ENCODE measurements around the gene MDM1.

MDM1 gene

DNA sequence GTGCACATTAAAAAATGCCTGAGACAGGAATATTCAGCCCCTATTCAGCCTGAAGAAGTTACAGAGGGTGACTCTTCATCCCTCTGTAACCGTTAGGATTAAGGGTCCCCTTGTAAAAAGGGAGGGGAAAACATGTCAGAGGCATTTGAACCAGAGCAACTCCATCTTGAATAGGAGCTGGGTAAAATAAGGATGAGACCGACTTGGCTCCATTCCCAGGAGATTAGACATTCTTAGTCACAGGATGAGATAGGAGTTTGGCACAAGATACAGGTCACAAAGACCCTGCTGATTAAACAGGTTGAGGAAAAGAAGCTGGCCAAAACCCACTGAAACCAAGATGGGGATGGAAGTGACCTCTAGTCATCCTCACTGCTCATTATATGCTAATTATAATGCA is 19.9 kb upstream of the MDM1 start:
- H3K27ac ChIP-seq = no peak overlapping the region
- no peak for TF ChIP-seq CTCF (conservative IDR thresholded peaks at IDR 0.05)

GRCh38 chr12:68350753-68351152 is 18.6 kb upstream of the MDM1 start:
- no peak overlapping the region for H3K27ac ChIP-seq

GRCh38 chr12:68349921-68350606 is 17.9 kb upstream of the MDM1 start:
- TF ChIP-seq CTCF (conservative IDR thresholded peaks at IDR 0.05) = no peak
- H3K27ac ChIP-seq = no peak overlapping the region

More at GRCh38 chr12:68350753-68351152, 18.6 kb upstream of the MDM1 start:
- no peak for TF ChIP-seq CTCF (conservative IDR thresholded peaks at IDR 0.05)

DNA sequence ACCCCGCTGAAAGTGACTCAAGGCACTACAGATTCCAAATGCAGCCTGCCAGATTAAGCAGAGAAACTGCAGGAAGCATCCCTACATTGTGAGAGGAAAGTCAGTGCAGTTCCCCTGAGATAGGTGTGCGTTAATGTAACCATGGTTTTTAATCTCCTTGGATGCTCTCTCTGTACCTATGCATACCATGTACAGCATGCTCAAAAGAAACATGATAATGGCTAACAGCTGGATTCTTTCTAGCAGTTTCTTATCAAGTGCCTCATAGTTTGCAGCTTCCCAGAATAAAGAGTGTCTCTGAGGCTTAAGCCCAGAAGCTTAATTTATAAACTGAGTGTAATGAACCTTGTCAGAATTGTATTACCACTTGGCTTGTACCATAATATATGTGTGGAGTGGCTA is 17.1 kb upstream of the MDM1 start:
- no peak overlapping the region for H3K27ac ChIP-seq
- no peak for TF ChIP-seq CTCF (conservative IDR thresholded peaks at IDR 0.05)

- no peak overlapping the region for H3K27ac ChIP-seq
- TF ChIP-seq CTCF (conservative IDR thresholded peaks at IDR 0.05) = no peak
Measured at GRCh38 chr12:68348419-68348818, 16.3 kb upstream of the MDM1 start.

GRCh38 chr12:68345763-68346162 is 13.6 kb upstream of the MDM1 start:
- no peak for TF ChIP-seq CTCF (conservative IDR thresholded peaks at IDR 0.05)

DNA sequence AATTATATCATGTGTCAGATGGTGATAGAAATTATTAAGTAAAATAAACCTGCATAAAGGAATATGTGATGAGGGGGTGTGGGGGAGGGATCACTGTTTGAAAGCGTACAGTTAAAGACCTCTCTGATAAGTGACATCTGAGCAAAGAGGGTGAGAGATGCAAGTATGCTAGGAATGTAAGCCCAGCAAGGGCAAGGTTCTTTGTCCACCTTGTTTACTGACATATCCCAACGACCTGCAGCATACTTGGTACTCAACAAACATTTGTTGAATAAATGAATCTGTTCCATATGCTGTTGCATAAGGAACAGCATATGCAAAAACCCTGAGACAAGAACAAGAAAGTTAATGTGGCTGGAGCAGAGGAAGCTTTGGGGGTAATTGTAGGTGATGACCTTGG is 12.0 kb upstream of the MDM1 start:
- TF ChIP-seq CTCF (conservative IDR thresholded peaks at IDR 0.05) = no peak
- H3K27ac ChIP-seq = no peak overlapping the region

More at GRCh38 chr12:68345763-68346162, 13.6 kb upstream of the MDM1 start:
- no peak overlapping the region for H3K27ac ChIP-seq
